Chondrocyte (in vitro differentiated cells): ENCODE data around the gene KRT13. TPM values are rescaled to one million over a fixed set of nuclear protein-coding genes. Genes with fewer than 3 reads are reported as not detected.

ENCODE experiments used
- DNase-seq: peaks from one replicate; pipeline ENCODE4 v3.0.0; 2021; ENCODE audit warnings: mixed read lengths, low spot score
- H3K27ac Mint-ChIP-seq: one replicate; pipeline ENCODE4 v1.8.0; 2021; ENCODE audit warnings: mild to moderate bottlenecking, moderate library complexity, mixed read lengths; ENCODE audit not compliant: unreplicated experiment
- H3K27me3 Mint-ChIP-seq: 2 replicates; pipeline ENCODE4 v1.8.0; 2021; ENCODE audit warnings: low read depth, mixed read lengths
- H3K36me3 Mint-ChIP-seq: 2 replicates; pipeline ENCODE4 v1.8.0; 2021; ENCODE audit warnings: low read depth, mixed read lengths
- H3K4me1 Mint-ChIP-seq: 2 replicates; pipeline ENCODE4 v1.8.0; 2021; ENCODE audit warnings: low read depth, mild to moderate bottlenecking, mixed read lengths
- H3K4me3 Mint-ChIP-seq: one replicate; pipeline ENCODE4 v1.8.0; 2021; ENCODE audit warnings: mild to moderate bottlenecking, moderate library complexity, mixed read lengths; ENCODE audit not compliant: unreplicated experiment
- H3K9me3 Mint-ChIP-seq: 2 replicates; pipeline ENCODE4 v1.8.0; 2021; ENCODE audit warnings: low read depth, mixed read lengths
- CTCF ChIP-seq: fragments of 200-600 bp; sonication (generic); IDR thresholded peaks from 2 replicates; pipeline ENCODE4 v1.5.0; 2021; ENCODE audit warnings: antibody characterized with exemption, mild to moderate bottlenecking, moderate library complexity
- total RNA-seq: library from RNA; stranded (reverse); gene quantifications from 3 replicates; pipeline ENCODE4 v1.2.1, GENCODE V29; 2021

KRT13 gene
- total RNA-seq, 1 donor from 2014 or later: not detected

GRCh38 chr17:41539979-41540701 is 34.7 kb upstream of the KRT13 start:
- Mint-ChIP-seq H3K4me1 (peaks cover 21% of the 10 kb centered on the region), H3K9me3 (no peaks in the 10 kb centered on the region), H3K27ac (no peak overlapping the region), H3K27me3 (peaks cover 3% of the 10 kb centered on the region), H3K36me3 (no peaks in the 10 kb centered on the region), H3K4me3 (no peak overlapping the region)
- TF ChIP-seq CTCF: no peak
- DNase-seq: no peak

- Mint-ChIP-seq H3K9me3 (no peaks in the 10 kb centered on the region), H3K4me3 (no peak overlapping the region), H3K36me3 (no peaks in the 10 kb centered on the region), H3K27me3 (peaks cover 3% of the 10 kb centered on the region), H3K27ac (peak overlapping the region; percentile 77), H3K4me1 (peaks cover 12% of the 10 kb centered on the region)
- TF ChIP-seq CTCF: no peak
- peak; percentile 51 for DNase-seq
These were observed 33.7 kb upstream of the KRT13 start for GRCh38 chr17:41539071-41539492.

- no peak for TF ChIP-seq CTCF
- Mint-ChIP-seq H3K27me3 (peaks cover 3% of the 10 kb centered on the region), H3K4me3 (no peak overlapping the region), H3K27ac (peak overlapping the region; percentile 77), H3K36me3 (no peaks in the 10 kb centered on the region), H3K9me3 (no peaks in the 10 kb centered on the region), H3K4me1 (peaks cover 12% of the 10 kb centered on the region)
- DNase-seq: peak; percentile 37
These were observed 33.2 kb upstream of the KRT13 start for GRCh38 chr17:41538565-41538991.

GRCh38 chr17:41537990-41538389 is 32.6 kb upstream of the KRT13 start:
- Mint-ChIP-seq H3K9me3 (no peaks in the 10 kb centered on the region), H3K27me3 (peaks cover 3% of the 10 kb centered on the region), H3K4me3 (no peak overlapping the region), H3K4me1 (peaks cover 12% of the 10 kb centered on the region), H3K36me3 (no peaks in the 10 kb centered on the region), H3K27ac (peak overlapping the region; percentile 77)
- peak; percentile 58 for DNase-seq
- TF ChIP-seq CTCF: no peak

- H3K4me1 Mint-ChIP-seq: peaks cover 12% of the 10 kb centered on the region
- H3K27ac Mint-ChIP-seq: no peak overlapping the region
- no peak for TF ChIP-seq CTCF
- peaks cover 3% of the 10 kb centered on the region for H3K27me3 Mint-ChIP-seq
- no peaks in the 10 kb centered on the region for H3K9me3 Mint-ChIP-seq
- H3K36me3 Mint-ChIP-seq: no peaks in the 10 kb centered on the region
- no peak overlapping the region for H3K4me3 Mint-ChIP-seq
- peak; percentile 36 for DNase-seq
These were observed 32.2 kb upstream of the KRT13 start for GRCh38 chr17:41537614-41537954.
